Gastrocnemius medialis (tissue), 4 donors: ENCODE data around the gene TGM3. TPM values are rescaled to one million over a fixed set of nuclear protein-coding genes. Genes with fewer than 3 reads are reported as not detected.

Experiments
- ATAC-seq, 2 donors: fragments of 150-250 bp; one replicate each; pipeline ENCODE4 v1.9.1; 2016
- DNase-seq, 2 donors: peaks; one replicate each; pipeline ENCODE4 v3.0.0-alpha.2; 2019
- H3K27ac ChIP-seq, 4 donors: fragments of 200-600 bp; sonication (generic); 1 replicate in 1 of 4; 2 replicates in 3 of 4; pipeline ENCODE4 v1.5.1; 2016 to 2018; ENCODE audit warnings: mild to moderate bottlenecking in 2 of 4, moderate library complexity in 1 of 4
- H3K27me3 ChIP-seq, 3 donors: fragments of 200-600 bp; sonication (generic) in 2 of 3; 1 replicate in 1 of 3; 2 replicates in 2 of 3; pipeline versions ENCODE4 v1.5.1 to v1.6.0; 2016 to 2019; ENCODE audit warnings: mild to moderate bottlenecking in 1 of 3, moderate library complexity in 1 of 3
- H3K36me3 ChIP-seq, 2 donors: fragments of 200-600 bp; sonication (generic) in 1 of 2; one replicate each; pipeline ENCODE4 v1.5.1; 2017 to 2018
- H3K4me1 ChIP-seq, 2 donors: fragments of 200-600 bp; sonication (generic) in 1 of 2; one replicate each; pipeline ENCODE4 v1.5.1; 2016 to 2017; ENCODE audit warnings: mild to moderate bottlenecking in 2 of 2
- H3K4me3 ChIP-seq, 4 donors: fragments of 200-600 bp; sonication (generic) in 3 of 4; 1 replicate in 1 of 4; 2 replicates in 3 of 4; pipeline ENCODE4 v1.5.1; 2016 to 2019; ENCODE audit warnings: mild to moderate bottlenecking in 2 of 4
- H3K9me3 ChIP-seq, 3 donors: fragments of 200-600 bp; sonication (generic) in 2 of 3; 1 replicate in 1 of 3; 2 replicates in 2 of 3; pipeline ENCODE4 v1.5.1; 2016 to 2019
- CTCF ChIP-seq, 5 experiments: fragments of 450-650 bp in 3 of 5; fragments of 200-600 bp in 2 of 5; sonication (generic) in 2 of 5; IDR thresholded peaks in 4 of 5; conservative IDR thresholded peaks in 1 of 5; 1 replicate in 4 of 5; 2 replicates in 1 of 5; pipeline ENCODE4 v1.5.1; 2016 to 2019; ENCODE audit warnings: antibody characterized with exemption in 5 of 5, mild to moderate bottlenecking in 3 of 5, moderate library complexity in 3 of 5
- POLR2A ChIP-seq, 2 donors: fragments of 450-650 bp; IDR thresholded peaks; one replicate each; pipeline ENCODE4 v1.6.1; 2017; ENCODE audit warnings: antibody characterized with exemption in 2 of 2, mild to moderate bottlenecking in 2 of 2, moderate library complexity in 2 of 2
- in situ Hi-C, 4 donors: fragments of 200-750 bp; cut with MboI; loops; one replicate each; pipeline versions ENCODE4 v1.15.0 to v1.8.0; 2017; ENCODE audit warnings: low sequenced_read_pairs in 4 of 4
- intact Hi-C: fragments of 100-400 bp; cut with DNase I; formaldehyde crosslinking; loops from one replicate; pipeline ENCODE4 v1.15.1; 2023; ENCODE audit warnings: low total_unique reads
- total RNA-seq, 4 donors: library from RNA; depleted of rRNA; stranded (reverse); fragments of >200 nt; gene quantifications; one replicate each; pipeline versions ENCODE4 v1.1.0 to v1.2.3, GENCODE V29; 2016

The TGM3 gene
- total RNA-seq, 4 donors from 2014 or later = not detected

- Histone ChIP-seq H3K36me3 (no peaks in the 10 kb centered on the region), H3K27ac (no peak overlapping the region), H3K9me3 (no peaks in the 10 kb centered on the region), H3K4me1 (no peaks in the 10 kb centered on the region), H3K4me3 (no peak overlapping the region), H3K27me3 (no peaks in the 10 kb centered on the region)
- no peak for TF ChIP-seq POLR2A (IDR thresholded peaks at IDR 0.05)
- no peak for TF ChIP-seq CTCF (IDR thresholded peaks at IDR 0.05 in 4 of 5, conservative IDR thresholded peaks at IDR 0.05 in 1 of 5)
- DNase-seq (no peak), ATAC-seq (no peak)
- intact Hi-C loops = no loop called here
- in situ Hi-C loops = no loop called here
Observed at GRCh38 chr20:2373098-2373497, 77.3 kb downstream of the TGM3 start.

- H3K4me3 ChIP-seq = no peak overlapping the region
- no peak for ATAC-seq
- H3K9me3 ChIP-seq = no peaks in the 10 kb centered on the region
- no peak for DNase-seq
- no peaks in the 10 kb centered on the region for H3K4me1 ChIP-seq
- intact Hi-C loops (no loop called here), in situ Hi-C loops (no loop called here)
- H3K27me3 ChIP-seq = no peaks in the 10 kb centered on the region
- TF ChIP-seq CTCF (IDR thresholded peaks at IDR 0.05 in 4 of 5, conservative IDR thresholded peaks at IDR 0.05 in 1 of 5) (no peak), POLR2A (IDR thresholded peaks at IDR 0.05) (no peak)
- no peaks in the 10 kb centered on the region for H3K36me3 ChIP-seq
- H3K27ac ChIP-seq = no peak overlapping the region
Observed at GRCh38 chr20:2374346-2375125, 78.7 kb downstream of the TGM3 start.

GRCh38 chr20:2378893-2379292, 83.1 kb downstream of the TGM3 start:
- Histone ChIP-seq H3K27me3 (no peaks in the 10 kb centered on the region), H3K9me3 (no peaks in the 10 kb centered on the region), H3K27ac (no peak overlapping the region), H3K36me3 (no peaks in the 10 kb centered on the region), H3K4me3 (no peak overlapping the region), H3K4me1 (no peaks in the 10 kb centered on the region)
- ATAC-seq (no peak), DNase-seq (no peak)
- TF ChIP-seq CTCF (IDR thresholded peaks at IDR 0.05 in 4 of 5, conservative IDR thresholded peaks at IDR 0.05 in 1 of 5) = no peak
- no peak for TF ChIP-seq POLR2A (IDR thresholded peaks at IDR 0.05)
- intact Hi-C loops = no loop called here
- in situ Hi-C loops = no loop called here

- in situ Hi-C loops (no loop called here), intact Hi-C loops (no loop called here)
- no peaks in the 10 kb centered on the region for H3K4me1 ChIP-seq
- H3K9me3 ChIP-seq = no peaks in the 10 kb centered on the region
- H3K4me3 ChIP-seq = no peak overlapping the region
- TF ChIP-seq POLR2A (IDR thresholded peaks at IDR 0.05) (no peak), CTCF (IDR thresholded peaks at IDR 0.05 in 4 of 5, conservative IDR thresholded peaks at IDR 0.05 in 1 of 5) (no peak)
- no peak for DNase-seq
- ATAC-seq = no peak
- H3K27ac ChIP-seq = no peak overlapping the region
- H3K36me3 ChIP-seq = no peaks in the 10 kb centered on the region
- no peaks in the 10 kb centered on the region for H3K27me3 ChIP-seq
Observed at GRCh38 chr20:2379511-2380229, 83.9 kb downstream of the TGM3 start.
